OCI-LY7 (cell line): ENCODE results near the gene ADO.

ENCODE experiments used
- EZH2phosphoT487 ChIP-seq: fragments of 200-600 bp; sonication (generic); IDR thresholded peaks from 2 replicates; pipeline ENCODE4 v1.6.1; 2018; ENCODE audit warnings: low read depth, borderline replicate concordance, mild to moderate bottlenecking, mixed run types, antibody characterized with exemption, low read length, moderate library complexity, mixed read lengths
- TF ChIP-seq, protein P1 (sequence below): fragments of 200-600 bp; sonication (generic); conservative IDR thresholded peaks from 2 replicates; pipeline ENCODE4 v1.5.1; 2014; ENCODE audit warnings: mild to moderate bottlenecking, antibody characterized with exemption, low read length, moderate library complexity, mixed read lengths

DNA sequence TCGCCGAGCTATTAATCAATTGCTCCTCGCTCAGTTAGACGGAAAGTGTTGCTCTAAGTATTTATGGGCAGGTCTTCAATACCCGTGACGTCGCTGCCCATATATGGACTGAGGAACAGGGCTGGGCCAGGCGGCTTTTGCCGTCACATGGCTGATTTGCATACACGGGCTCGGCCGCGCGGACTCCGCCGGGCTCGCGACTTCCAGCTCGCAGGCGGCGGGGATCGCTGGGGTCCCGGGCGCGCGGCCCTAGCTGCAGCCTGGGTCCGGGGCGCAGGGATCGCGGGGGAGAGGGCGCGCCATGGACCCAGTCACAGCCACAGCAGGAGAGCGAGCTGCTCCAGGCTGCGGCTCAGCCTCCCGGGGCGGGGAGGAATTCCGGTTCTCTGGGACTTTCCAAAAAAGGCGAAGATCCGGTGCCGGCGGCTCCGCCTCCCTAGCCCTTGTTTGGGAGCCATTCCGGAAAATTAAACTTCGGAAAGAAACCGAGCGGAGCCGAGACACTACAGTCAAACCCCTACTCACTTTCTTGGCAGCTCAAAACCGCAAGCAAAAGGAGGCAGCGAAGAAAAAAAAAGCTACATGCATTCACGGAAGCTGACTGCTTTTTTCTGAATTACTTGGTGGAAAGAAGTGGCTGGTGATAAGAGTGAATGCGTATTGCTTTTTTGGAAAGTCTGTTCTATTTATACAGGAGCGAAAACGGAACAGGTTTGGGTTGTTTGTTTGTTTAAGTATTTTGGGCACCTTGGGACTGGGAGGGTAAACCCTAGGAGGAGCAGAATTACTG is 12.0 kb downstream of the ADO start, which contains the start of gene EGR2:
- TF ChIP-seq, protein P1, sequence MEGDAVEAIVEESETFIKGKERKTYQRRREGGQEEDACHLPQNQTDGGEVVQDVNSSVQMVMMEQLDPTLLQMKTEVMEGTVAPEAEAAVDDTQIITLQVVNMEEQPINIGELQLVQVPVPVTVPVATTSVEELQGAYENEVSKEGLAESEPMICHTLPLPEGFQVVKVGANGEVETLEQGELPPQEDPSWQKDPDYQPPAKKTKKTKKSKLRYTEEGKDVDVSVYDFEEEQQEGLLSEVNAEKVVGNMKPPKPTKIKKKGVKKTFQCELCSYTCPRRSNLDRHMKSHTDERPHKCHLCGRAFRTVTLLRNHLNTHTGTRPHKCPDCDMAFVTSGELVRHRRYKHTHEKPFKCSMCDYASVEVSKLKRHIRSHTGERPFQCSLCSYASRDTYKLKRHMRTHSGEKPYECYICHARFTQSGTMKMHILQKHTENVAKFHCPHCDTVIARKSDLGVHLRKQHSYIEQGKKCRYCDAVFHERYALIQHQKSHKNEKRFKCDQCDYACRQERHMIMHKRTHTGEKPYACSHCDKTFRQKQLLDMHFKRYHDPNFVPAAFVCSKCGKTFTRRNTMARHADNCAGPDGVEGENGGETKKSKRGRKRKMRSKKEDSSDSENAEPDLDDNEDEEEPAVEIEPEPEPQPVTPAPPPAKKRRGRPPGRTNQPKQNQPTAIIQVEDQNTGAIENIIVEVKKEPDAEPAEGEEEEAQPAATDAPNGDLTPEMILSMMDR = no peak
- no peak for TF ChIP-seq EZH2phosphoT487
